Stimulated activated naive B cell treated with anti-CD40 and anti-IgM and Interleukin-4, amounts not matched to agents 10 μg/mL and 1 μg/mL and 100 μg/mL, for 72 hours (primary cell): ENCODE results near the gene ALK.

ENCODE experiments used
- ATAC-seq, 2 donors: fragments of 150-1000 bp; cut with Tn5 transposase; replicated peaks; 2 replicates each; pipeline ENCODE4 v1.10.0; 2021; ENCODE audit warnings: moderate library complexity in 1 of 2
- DNase-seq: peaks from one replicate; pipeline ENCODE4 v3.0.0; 2021
- H3K27ac Mint-ChIP-seq: one replicate; pipeline ENCODE4 v1.8.0; 2022; ENCODE audit warnings: mild to moderate bottlenecking, mixed read lengths
- H3K27me3 Mint-ChIP-seq, 2 donors: one replicate each; pipeline ENCODE4 v1.8.0; 2022; ENCODE audit warnings: mixed read lengths in 2 of 2
- H3K36me3 Mint-ChIP-seq, 2 donors: one replicate each; pipeline ENCODE4 v1.8.0; 2022; ENCODE audit warnings: mixed read lengths in 2 of 2, mild to moderate bottlenecking in 1 of 2
- H3K4me1 Mint-ChIP-seq, 2 donors: one replicate each; pipeline ENCODE4 v1.8.0; 2022; ENCODE audit warnings: mixed read lengths in 2 of 2, mild to moderate bottlenecking in 1 of 2
- H3K4me3 Mint-ChIP-seq, 2 donors: one replicate each; pipeline ENCODE4 v1.8.0; 2022; ENCODE audit warnings: mild to moderate bottlenecking in 2 of 2, mixed read lengths in 2 of 2, moderate library complexity in 1 of 2
- H3K9me3 Mint-ChIP-seq, 2 donors: one replicate each; pipeline ENCODE4 v1.8.0; 2022; ENCODE audit warnings: mixed read lengths in 2 of 2, mild to moderate bottlenecking in 1 of 2

The ALK gene

DNA sequence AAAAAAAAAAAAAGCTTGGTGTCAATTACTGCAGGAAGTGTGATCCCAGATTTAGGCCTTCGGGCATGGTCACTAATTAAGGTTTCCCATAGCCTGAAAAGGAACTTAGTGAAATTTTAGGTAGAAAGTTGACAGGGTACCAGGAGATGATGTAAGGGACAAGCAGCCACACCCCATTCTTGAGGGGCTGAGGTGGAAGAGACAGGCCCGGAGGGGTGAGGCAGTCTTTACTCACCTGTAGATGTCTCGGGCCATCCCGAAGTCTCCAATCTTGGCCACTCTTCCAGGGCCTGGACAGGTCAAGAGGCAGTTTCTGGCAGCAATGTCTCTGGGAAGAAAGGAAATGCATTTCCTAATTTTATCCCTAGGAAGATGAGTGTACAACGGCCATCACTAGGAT lies 711.8 kb downstream of the ALK start:
- H3K4me1 Mint-ChIP-seq, result no peaks in the 10 kb centered on the region
- DNase-seq (no peak), ATAC-seq (no peak)
- no peaks in the 10 kb centered on the region for H3K36me3 Mint-ChIP-seq
- no peaks in the 10 kb centered on the region for H3K9me3 Mint-ChIP-seq
- H3K27me3 Mint-ChIP-seq, result no peaks in the 10 kb centered on the region
- H3K27ac Mint-ChIP-seq, result no peak overlapping the region
- no peak overlapping the region for H3K4me3 Mint-ChIP-seq

DNA sequence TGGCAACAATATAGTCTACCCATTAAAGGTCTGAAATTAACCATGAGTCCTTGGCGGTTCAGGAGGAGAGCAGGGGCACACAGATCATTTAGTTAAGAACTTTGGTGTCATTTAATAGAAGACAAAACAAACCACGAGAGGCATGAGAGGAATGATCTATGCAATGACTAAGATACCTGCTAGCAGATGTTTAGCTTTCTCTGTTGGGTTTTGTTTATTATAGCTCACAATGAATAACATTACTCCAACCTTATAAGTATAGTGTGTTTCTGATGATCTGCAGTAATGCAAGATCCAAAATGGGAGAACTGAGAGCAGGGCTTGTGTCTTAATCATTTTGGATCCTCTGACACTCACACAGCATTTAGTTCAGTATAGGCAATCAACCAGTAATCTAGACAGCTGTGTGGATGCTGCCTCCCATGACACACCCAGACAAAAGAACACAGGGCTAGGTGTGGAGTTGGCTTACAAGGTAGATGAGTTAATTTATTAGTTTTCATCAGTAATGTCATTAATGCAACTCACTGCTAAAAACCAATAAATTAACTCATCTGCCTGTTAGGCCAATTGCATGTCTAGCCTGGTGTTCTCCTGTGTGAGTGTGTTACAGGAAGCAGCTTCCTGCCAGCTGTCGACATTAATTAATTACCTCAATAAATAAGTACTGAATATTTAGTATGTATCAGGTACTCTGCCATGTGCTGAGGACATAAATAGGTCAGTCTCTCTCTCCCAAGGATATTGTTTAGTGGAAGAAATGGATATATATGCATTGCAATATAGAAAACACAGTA lies 713.8 kb downstream of the ALK start:
- DNase-seq (no peak), ATAC-seq (no peak)
- no peaks in the 10 kb centered on the region for H3K4me1 Mint-ChIP-seq
- H3K27me3 Mint-ChIP-seq, result no peaks in the 10 kb centered on the region
- H3K4me3 Mint-ChIP-seq, result no peak overlapping the region
- no peak overlapping the region for H3K27ac Mint-ChIP-seq
- no peaks in the 10 kb centered on the region for H3K36me3 Mint-ChIP-seq
- no peaks in the 10 kb centered on the region for H3K9me3 Mint-ChIP-seq

DNA sequence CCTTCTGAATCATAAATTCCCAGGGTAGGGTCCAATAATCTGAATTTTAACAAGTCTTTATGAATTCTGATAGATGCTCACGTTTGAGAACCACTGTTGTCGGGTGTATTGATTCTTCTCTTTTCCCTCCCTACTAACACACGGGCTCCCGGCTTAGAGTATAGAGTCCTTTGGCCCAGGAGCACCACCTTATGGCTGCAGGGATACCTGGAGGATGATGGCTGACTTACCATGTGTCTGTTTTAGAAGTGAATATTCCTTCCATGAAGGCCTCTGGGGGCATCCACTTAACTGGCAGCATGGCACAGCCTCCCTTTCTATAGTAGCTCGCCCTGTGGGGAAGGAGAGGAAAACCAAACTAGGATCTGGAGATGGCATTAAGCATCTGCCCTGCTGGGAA lies 714.4 kb downstream of the ALK start:
- Mint-ChIP-seq H3K27ac (no peak overlapping the region), H3K4me1 (no peaks in the 10 kb centered on the region), H3K4me3 (no peak overlapping the region), H3K9me3 (no peaks in the 10 kb centered on the region), H3K27me3 (no peaks in the 10 kb centered on the region), H3K36me3 (no peaks in the 10 kb centered on the region)
- ATAC-seq, result no peak
- no peak for DNase-seq

DNA sequence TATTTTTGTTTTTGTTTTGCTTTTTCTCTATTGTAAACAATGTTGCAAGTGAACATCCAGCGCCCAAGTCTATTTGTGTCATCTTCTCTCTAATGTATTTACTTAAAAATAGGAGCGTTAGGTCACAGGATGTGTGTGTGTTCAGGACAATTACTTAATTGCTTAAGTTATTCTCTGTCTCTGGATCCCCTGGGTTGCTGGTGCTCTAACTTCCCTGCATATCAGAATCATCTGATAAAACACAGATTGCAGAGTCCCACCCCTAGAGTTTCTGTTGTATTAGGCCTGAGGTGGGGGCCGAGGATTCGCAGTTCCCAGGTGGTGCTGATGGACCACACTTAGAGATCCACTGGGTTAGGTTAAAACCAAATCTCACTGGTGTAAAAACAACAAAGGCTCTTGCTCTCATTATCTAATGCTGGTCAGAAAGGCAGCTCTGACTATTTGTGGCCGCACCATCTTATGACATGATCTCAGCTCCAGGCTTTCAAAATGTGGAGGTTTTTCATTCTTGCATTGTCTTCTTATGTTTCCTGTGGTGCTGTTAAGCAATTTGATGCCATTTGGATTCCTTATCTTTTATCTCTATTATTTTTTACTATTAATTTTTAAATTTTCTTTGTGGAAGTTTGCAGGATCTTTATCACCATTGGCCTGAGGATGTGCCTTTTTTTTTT lies 718.4 kb downstream of the ALK start:
- Mint-ChIP-seq H3K27me3 (no peaks in the 10 kb centered on the region), H3K4me1 (no peaks in the 10 kb centered on the region), H3K36me3 (no peaks in the 10 kb centered on the region), H3K27ac (no peak overlapping the region), H3K9me3 (no peaks in the 10 kb centered on the region), H3K4me3 (no peak overlapping the region)
- DNase-seq (no peak), ATAC-seq (no peak)

DNA sequence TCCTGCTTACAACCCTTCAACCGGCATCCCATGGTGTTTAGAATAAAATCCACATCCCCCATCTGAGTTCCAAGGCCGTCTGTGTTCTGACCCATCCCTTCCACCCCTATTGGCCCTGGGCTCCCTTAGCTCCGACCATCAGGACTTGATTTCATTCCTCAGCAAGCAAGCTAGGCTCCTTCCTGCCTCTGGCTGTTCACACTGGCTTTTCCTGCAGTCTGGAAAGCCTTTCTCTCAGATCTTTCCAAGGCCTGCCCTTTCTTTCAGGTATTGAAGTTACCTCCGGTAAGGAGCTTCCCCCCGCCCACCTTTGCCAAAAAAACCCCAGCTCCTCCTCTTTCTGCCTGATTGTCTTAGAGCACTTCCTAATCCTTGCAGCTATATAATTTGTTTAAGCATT lies 719.4 kb downstream of the ALK start:
- no peaks in the 10 kb centered on the region for H3K9me3 Mint-ChIP-seq
- no peak overlapping the region for H3K27ac Mint-ChIP-seq
- no peaks in the 10 kb centered on the region for H3K4me1 Mint-ChIP-seq
- H3K27me3 Mint-ChIP-seq, result no peaks in the 10 kb centered on the region
- no peaks in the 10 kb centered on the region for H3K36me3 Mint-ChIP-seq
- DNase-seq (no peak), ATAC-seq (no peak)
- H3K4me3 Mint-ChIP-seq, result no peak overlapping the region

DNA sequence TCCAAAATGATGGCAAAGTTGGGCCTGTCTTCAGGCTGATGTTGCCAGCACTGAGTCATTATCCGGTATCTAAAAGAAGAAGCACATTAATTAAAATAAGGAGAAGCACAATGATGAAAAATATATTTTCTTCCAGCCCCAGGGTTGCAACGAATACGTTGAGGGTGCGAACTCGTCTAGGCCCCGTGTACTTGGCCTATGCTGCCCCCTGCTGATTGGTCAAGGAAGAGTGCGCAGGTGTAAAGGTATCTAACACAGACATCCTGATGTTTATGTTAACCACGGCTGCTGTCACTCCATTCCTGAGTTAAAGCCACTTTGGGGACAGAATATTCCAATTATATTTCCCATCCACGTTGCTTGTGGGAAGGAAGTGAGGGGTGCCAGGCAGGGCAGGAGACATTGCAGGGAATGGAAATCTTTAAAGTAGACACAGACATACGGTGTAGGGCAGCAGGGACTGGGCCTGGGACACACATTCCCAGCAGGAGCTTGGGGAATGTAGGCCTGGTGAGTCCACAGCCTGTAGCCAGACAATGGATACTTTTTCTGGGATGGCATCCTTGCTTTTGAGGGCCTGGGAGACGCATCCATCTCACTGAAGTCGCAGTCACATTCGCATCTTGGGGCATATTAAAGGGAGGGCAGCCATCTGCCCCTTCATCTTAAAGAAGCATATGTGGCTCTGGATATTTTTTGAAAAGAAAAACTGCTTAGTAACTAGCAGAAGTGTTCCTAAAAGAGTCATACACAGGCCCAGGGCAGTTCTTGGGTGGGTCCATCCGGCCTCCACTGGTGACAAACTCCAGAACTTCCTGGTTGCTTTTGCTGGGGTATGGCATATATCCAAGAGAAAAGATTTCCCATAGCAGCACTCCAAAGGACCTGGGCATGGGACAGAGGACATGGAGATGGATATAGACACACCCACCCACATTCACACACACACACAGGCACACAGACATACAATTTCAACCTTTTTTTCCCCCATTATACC lies 724.3 kb downstream of the ALK start:
- peak; percentile 55 for DNase-seq
- Mint-ChIP-seq H3K9me3 (no peaks in the 10 kb centered on the region), H3K4me3 (no peak overlapping the region), H3K27ac (no peak overlapping the region), H3K27me3 (no peaks in the 10 kb centered on the region), H3K36me3 (no peaks in the 10 kb centered on the region), H3K4me1 (no peaks in the 10 kb centered on the region)
- ATAC-seq, result peak; percentile 94 to 95

DNA sequence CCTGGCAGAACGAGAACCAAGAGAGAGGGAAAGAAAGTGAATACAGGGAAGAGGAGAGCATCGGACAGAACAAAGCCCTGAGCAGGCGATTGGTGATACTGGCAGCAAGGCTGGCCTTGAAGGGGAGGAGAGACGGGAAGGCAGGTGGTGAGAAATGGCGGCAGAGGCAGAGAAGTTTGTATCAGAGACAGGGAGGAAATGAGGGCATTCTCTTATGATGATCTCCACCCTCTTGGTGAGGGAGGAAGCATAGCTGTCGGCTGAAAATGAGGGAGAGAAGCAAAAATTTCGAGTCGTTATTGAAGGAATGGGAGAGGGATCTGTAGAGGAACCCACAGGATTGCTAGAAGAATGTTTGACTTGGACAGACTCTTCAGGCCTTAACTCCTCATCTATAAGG lies 725.6 kb downstream of the ALK start:
- DNase-seq (no peak), ATAC-seq (no peak)
- Mint-ChIP-seq H3K27ac (no peak overlapping the region), H3K36me3 (no peaks in the 10 kb centered on the region), H3K4me1 (no peaks in the 10 kb centered on the region), H3K4me3 (no peak overlapping the region), H3K9me3 (no peaks in the 10 kb centered on the region), H3K27me3 (no peaks in the 10 kb centered on the region)

DNA sequence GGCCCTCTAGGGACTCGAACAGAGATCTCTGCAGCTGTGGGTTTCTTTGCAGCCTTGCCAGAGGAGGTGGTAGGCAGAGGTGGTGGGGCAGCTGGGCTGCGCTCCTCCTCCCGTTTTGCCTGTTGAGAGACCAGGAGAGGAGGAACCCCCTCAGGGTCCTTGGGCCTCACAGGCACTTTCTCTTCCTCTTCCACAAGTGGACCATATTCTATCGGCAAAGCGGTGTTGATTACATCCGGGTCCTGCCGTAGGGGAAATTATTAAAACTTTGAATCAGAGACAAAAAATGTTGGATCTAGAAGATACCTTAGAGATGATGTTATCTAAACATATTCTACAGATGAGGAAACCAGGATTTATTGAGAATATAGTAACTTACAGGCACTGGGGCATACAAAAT lies 727.7 kb downstream of the ALK start:
- H3K27me3 Mint-ChIP-seq, result no peaks in the 10 kb centered on the region
- H3K36me3 Mint-ChIP-seq, result no peaks in the 10 kb centered on the region
- ATAC-seq (no peak), DNase-seq (no peak)
- no peaks in the 10 kb centered on the region for H3K9me3 Mint-ChIP-seq
- no peaks in the 10 kb centered on the region for H3K4me1 Mint-ChIP-seq
- H3K4me3 Mint-ChIP-seq, result no peak overlapping the region
- no peak overlapping the region for H3K27ac Mint-ChIP-seq

DNA sequence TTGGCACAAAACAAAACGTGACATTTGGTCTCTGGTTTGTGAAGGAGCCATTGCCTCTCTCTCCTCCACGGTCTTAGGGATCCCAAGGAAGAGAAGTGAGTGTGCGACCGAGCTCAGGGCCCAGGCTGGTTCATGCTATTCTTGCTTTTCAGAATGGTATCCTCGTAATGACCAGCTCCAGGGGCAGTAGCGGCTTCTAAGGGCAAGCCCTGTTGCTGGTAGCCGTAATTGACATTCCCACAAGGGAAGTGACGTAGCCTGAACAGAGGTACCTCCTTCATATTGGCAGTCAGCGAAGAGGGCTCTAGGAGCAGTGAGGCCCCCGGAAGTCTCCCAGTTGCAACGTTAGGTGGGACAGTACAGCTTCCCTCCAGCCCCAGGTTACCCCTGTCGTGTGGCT lies 728.3 kb downstream of the ALK start:
- no peak overlapping the region for H3K27ac Mint-ChIP-seq
- H3K36me3 Mint-ChIP-seq, result peaks cover 1 to 2% of the 10 kb centered on the region in 2 donors
- ATAC-seq, result no peak
- H3K4me1 Mint-ChIP-seq, result no peaks in the 10 kb centered on the region
- no peaks in the 10 kb centered on the region for H3K27me3 Mint-ChIP-seq
- H3K4me3 Mint-ChIP-seq, result no peak overlapping the region
- DNase-seq, result no peak
- H3K9me3 Mint-ChIP-seq, result no peaks in the 10 kb centered on the region

DNA sequence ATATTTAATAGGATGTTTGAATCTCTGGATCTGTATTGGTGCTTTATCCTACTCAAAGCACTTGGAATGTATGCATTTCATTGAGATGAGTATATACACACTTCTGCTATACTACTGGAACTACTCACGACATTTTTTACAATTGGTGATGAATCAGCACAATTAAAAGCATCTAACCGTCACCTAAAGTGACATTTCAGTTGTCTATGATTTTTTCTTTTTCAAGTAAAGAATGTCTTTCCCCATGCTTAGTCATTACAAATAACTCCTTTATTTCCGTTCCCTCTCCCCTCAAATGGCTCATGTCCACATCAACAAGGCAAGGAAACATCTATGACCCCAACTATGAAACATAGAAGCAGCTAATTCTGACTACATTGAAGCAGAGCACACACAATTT lies 728.9 kb downstream of the ALK start:
- peaks cover 7% of the 10 kb centered on the region in 2 donors for H3K36me3 Mint-ChIP-seq
- no peak overlapping the region for H3K4me3 Mint-ChIP-seq
- no peak for DNase-seq
- peaks cover 2 to 3% of the 10 kb centered on the region in 2 donors for H3K9me3 Mint-ChIP-seq
- no peak for ATAC-seq
- H3K27ac Mint-ChIP-seq, result no peak overlapping the region
- no peaks in the 10 kb centered on the region for H3K27me3 Mint-ChIP-seq
- no peaks in the 10 kb centered on the region for H3K4me1 Mint-ChIP-seq

DNA sequence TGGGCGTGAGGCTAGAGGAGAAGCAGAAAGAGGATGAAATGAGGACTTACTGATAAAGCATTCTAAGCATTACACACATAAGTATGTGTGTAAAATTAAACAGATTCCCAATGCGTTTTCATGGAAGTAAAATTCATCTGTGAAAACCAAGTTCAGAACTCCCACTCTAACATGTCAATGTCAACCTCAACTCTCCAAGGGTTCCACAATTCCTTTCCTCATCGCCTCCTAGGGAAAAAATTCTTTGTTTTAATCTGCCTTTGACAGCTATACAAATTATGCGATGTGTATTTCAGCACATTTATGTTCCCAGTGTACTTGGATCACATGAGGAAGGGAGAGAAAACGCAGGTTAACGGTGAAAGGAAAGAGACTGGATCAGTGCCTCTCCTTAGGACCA lies 729.6 kb downstream of the ALK start:
- Mint-ChIP-seq H3K4me3 (no peak overlapping the region), H3K9me3 (peaks cover 2 to 4% of the 10 kb centered on the region in 2 donors), H3K27ac (no peak overlapping the region), H3K4me1 (no peaks in the 10 kb centered on the region), H3K27me3 (no peaks in the 10 kb centered on the region), H3K36me3 (peaks cover 9 to 10% of the 10 kb centered on the region in 2 donors)
- ATAC-seq (no peak), DNase-seq (no peak)

DNA sequence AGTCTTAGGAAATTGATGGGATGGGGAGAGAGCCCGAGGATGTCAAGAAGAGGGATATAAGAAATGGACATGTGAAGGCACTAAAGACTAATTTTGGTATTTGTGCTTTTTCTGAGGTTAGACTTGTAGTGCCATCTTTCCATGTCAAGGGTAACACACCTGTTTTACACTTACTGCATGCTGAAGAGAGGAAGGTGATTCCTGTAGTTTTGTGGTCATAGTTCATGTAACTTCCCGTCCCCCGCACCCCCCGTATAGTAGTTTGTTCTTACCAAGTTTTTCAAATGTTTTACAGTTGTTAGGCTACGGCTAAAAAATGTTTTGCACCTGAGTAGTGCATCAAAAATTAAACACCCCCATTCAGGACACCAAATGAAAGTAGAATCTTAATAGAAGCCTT lies 732.3 kb downstream of the ALK start:
- Mint-ChIP-seq H3K4me3 (no peak overlapping the region), H3K36me3 (peaks cover 9 to 10% of the 10 kb centered on the region in 2 donors), H3K27ac (no peak overlapping the region), H3K27me3 (no peaks in the 10 kb centered on the region), H3K9me3 (peaks cover 2 to 4% of the 10 kb centered on the region in 2 donors), H3K4me1 (no peaks in the 10 kb centered on the region)
- DNase-seq, result no peak
- ATAC-seq, result no peak

DNA sequence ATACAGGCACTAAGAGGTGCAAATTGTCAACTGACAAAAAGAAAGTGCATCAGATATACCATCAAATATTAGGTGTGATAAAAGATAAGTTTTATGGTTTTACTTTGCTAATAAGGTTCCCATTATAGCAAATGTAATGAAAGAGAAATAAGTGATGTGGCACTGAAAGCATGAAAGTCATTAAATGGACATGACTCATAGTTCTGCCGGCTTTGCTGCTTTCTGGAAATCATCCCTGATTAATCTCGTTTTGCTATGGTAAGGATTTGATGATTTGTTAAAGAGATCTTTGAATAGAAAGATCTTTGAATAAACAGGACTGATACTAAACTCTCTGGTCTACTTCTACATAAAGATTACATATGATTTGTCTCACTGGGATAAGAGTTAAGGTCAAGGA lies 733.5 kb downstream of the ALK start:
- H3K27ac Mint-ChIP-seq, result no peak overlapping the region
- H3K4me1 Mint-ChIP-seq, result no peaks in the 10 kb centered on the region

DNA sequence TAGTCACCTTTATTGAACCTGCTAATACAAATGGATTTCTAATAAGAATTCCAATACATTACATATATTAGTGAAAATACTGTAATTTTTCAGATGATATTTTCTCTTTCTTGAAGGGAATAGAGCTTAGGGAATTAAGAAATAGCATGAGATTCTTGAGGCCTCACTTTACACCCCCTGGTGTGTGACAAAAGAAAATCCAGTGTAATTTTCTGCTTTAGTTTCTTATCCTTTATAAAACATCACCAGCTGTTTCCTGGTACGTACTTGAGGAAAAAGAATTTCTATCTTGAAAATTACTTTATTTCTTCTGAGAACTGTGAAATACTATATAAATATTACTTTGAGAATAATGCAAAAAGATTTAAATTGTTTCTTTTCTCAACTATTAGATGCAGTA lies 734.6 kb downstream of the ALK start:
- peaks cover 2 to 4% of the 10 kb centered on the region in 2 donors for H3K9me3 Mint-ChIP-seq
- no peak for ATAC-seq

More for the DNA sequence above, 733.5 kb downstream of the ALK start:
- Mint-ChIP-seq H3K36me3 (peaks cover 9 to 10% of the 10 kb centered on the region in 2 donors), H3K4me3 (no peak overlapping the region), H3K27me3 (no peaks in the 10 kb centered on the region), H3K9me3 (peaks cover 2 to 4% of the 10 kb centered on the region in 2 donors)
- DNase-seq (no peak), ATAC-seq (no peak)

More for the DNA sequence above, 734.6 kb downstream of the ALK start:
- Mint-ChIP-seq H3K4me1 (no peaks in the 10 kb centered on the region), H3K36me3 (peaks cover 9 to 10% of the 10 kb centered on the region in 2 donors), H3K27me3 (no peaks in the 10 kb centered on the region), H3K27ac (no peak overlapping the region), H3K4me3 (no peak overlapping the region)
- no peak for DNase-seq
